Esophagus squamous epithelium (tissue), 4 donors: Measurements from ENCODE around the gene KRTAP24-1.

Experiments
- CTCF ChIP-seq, 6 experiments: fragments of 450-650 bp in 4 of 6; fragments of 200-600 bp in 2 of 6; sonication (generic) in 2 of 6; IDR thresholded peaks; one replicate each; pipeline ENCODE4 v1.5.1; 2016 to 2019; ENCODE audit warnings: antibody characterized with exemption in 6 of 6, mild to moderate bottlenecking in 4 of 6, moderate library complexity in 4 of 6
- POLR2A ChIP-seq, 4 donors: fragments of 450-650 bp; IDR thresholded peaks; one replicate each; pipeline ENCODE4 v1.6.1; 2017; ENCODE audit warnings: antibody characterized with exemption in 4 of 4, mild to moderate bottlenecking in 4 of 4, moderate library complexity in 3 of 4

- TF ChIP-seq CTCF (IDR thresholded peaks at IDR 0.05) (peak in 5 of 6 experiments; percentile 25 to 65 (median 32)), POLR2A (IDR thresholded peaks at IDR 0.05) (no peak)
These were observed 25.0 kb downstream of the KRTAP24-1 start for GRCh38 chr21:30257773-30258172.
